HG03045 (cell line): ENCODE measurements around the gene REXO5.
"Not testable (repeated sequence)": the region's sequence is repeated elsewhere in the genome, so short reads cannot be mapped to it uniquely, and the experiment has no call there.

Experiments
- ATAC-seq: cut with Tn5 transposase; IDR thresholded peaks from one replicate; pipeline ENCODE4 v1.9.1; 2021; ENCODE audit warnings: mild to moderate bottlenecking, moderate library complexity; ENCODE audit not compliant: unreplicated experiment

REXO5 gene

GRCh38 chr16:20798364-20798763, 8.0 kb upstream of the REXO5 start:
- ATAC-seq, result no peak

GRCh38 chr16:20799599-20799998, 6.7 kb upstream of the REXO5 start:
- no peak for ATAC-seq

GRCh38 chr16:20801278-20801677, 5.0 kb upstream of the REXO5 start:
- ATAC-seq, result no peak

GRCh38 chr16:20803192-20803560, 3.2 kb upstream of the REXO5 start:
- no peak for ATAC-seq

GRCh38 chr16:20803561-20804214, 2.6 kb upstream of the REXO5 start:
- no peak for ATAC-seq

GRCh38 chr16:20805684-20806167, 601 bp upstream of the REXO5 start:
- ATAC-seq, result not testable (repeated sequence)

GRCh38 chr16:20807862-20808261, 1.5 kb downstream of the REXO5 start:
- ATAC-seq, result no peak

- ATAC-seq, result no peak
These were observed 5.6 kb downstream of the REXO5 start for GRCh38 chr16:20811889-20812439.

GRCh38 chr16:20812510-20812909, 6.2 kb downstream of the REXO5 start:
- ATAC-seq, result no peak

- no peak for ATAC-seq
These were observed 8.5 kb downstream of the REXO5 start for GRCh38 chr16:20814784-20815183.

GRCh38 chr16:20818929-20819585, 12.7 kb downstream of the REXO5 start:
- no peak for ATAC-seq

- no peak for ATAC-seq
These were observed 15.4 kb downstream of the REXO5 start for GRCh38 chr16:20821682-20822081.

GRCh38 chr16:20822521-20823325, 16.4 kb downstream of the REXO5 start:
- ATAC-seq, result no peak

GRCh38 chr16:20826039-20826566, 19.8 kb downstream of the REXO5 start:
- no peak for ATAC-seq

- no peak for ATAC-seq
These were observed 23.2 kb downstream of the REXO5 start for GRCh38 chr16:20829536-20829935.

- no peak for ATAC-seq
These were observed 24.0 kb downstream of the REXO5 start for GRCh38 chr16:20830372-20830771.

- ATAC-seq, result no peak
These were observed 26.8 kb downstream of the REXO5 start for GRCh38 chr16:20833086-20833485.

- ATAC-seq, result no peak
These were observed 31.9 kb downstream of the REXO5 start for GRCh38 chr16:20838240-20838639.

- no peak for ATAC-seq
These were observed 33.2 kb downstream of the REXO5 start for GRCh38 chr16:20839504-20839903.

GRCh38 chr16:20844054-20844453, 37.7 kb downstream of the REXO5 start:
- ATAC-seq, result no peak

- ATAC-seq, result no peak
These were observed 38.3 kb downstream of the REXO5 start for GRCh38 chr16:20844588-20844987.
